HCEC 1CT (cell line): ENCODE data around the gene CAMTA1.

Experiments
- DNase-seq: peaks from one replicate; pipeline ENCODE4 v3.0.0-alpha.2; 2017

Gene CAMTA1

DNA sequence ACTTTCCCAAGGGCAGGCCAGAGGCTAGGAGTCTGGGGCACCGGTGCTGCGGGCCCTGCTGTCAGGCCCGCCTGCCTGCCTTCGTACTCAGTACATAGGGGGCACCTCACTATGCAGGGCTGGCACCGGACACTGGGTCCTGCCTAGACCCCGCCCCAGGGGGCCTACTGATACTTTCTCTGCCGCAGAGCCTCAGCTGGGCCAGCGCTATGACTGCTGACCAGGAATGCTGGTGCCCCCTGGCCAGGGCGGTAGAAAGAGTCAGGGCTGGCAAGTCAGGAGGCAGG, 857.1 kb downstream of the CAMTA1 start:
- DNase-seq: no peak

DNA sequence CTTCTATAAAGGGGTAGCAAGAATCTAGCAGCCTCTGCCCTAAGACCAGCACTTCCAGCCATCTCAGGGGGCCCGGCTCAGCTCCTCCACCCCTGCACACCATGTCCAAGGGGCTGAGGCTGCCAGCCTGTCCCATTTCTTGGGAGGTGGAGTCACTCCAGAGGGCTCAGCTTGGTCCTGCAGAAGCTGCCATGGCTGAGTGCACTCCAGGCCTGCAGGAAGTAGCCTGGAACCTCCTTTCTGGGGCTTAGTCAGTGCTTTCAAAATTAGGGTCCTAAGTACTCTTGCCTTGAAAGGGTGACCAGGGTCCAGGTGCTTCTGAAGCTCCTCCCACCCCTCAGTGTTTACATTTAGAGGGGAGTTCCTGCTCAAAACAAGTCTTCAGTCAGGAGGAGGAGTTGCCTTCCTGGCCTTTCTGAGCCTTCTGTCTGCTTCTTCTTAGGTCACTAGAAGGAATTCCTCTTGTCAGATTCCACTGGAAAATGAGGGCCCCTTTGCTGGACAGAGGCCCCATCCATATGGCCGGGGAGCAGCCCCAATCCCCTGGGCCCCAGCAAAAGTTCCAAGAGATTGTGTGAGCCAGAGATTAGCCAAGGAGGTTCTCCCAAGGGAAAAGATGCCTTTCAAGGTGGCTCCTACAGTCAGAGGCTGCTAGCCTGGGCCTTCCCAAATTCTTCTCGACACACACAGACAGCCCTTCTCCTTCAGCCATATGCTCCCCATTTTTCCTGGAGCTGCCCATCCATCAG, 857.7 kb downstream of the CAMTA1 start:
- DNase-seq: no peak

DNA sequence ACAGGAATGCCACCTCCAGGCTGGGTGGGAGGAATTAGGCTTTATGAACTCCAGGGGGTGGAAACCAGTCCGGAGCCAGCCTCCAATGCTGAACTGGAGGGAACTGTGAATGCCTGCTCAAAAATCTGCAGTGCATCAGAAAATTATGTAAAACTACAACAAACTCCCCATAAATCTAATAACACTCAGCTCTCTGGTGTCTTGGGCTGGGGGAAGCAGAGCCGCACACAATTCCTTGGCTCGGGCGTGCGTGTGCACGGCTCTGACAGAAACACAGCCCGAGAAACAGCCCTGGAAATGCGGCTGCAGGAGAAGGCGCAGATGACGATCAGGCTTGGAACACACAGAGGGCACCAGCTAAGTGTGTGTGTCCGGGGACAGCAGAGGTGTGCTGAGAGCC, 858.3 kb downstream of the CAMTA1 start:
- no peak for DNase-seq

DNA sequence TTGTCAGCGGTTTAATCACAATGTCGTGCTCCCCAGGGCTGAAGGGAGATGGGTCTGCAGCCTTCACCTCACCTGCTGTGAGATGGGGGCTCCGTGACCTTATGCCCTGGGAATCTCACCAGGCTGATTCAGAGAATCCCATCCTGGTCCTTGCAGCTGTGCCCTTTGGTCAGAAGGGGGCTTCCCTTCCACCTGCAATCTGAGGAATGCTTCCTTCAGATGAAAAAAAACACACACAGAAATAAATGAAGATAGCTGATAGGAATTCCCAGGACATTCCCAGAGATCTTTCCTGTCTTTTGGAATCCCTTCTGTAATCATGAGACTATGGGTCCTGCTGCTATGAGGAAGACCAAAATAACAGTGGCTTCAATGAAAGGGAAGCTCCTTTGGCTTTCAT, 858.8 kb downstream of the CAMTA1 start:
- DNase-seq: no peak

DNA sequence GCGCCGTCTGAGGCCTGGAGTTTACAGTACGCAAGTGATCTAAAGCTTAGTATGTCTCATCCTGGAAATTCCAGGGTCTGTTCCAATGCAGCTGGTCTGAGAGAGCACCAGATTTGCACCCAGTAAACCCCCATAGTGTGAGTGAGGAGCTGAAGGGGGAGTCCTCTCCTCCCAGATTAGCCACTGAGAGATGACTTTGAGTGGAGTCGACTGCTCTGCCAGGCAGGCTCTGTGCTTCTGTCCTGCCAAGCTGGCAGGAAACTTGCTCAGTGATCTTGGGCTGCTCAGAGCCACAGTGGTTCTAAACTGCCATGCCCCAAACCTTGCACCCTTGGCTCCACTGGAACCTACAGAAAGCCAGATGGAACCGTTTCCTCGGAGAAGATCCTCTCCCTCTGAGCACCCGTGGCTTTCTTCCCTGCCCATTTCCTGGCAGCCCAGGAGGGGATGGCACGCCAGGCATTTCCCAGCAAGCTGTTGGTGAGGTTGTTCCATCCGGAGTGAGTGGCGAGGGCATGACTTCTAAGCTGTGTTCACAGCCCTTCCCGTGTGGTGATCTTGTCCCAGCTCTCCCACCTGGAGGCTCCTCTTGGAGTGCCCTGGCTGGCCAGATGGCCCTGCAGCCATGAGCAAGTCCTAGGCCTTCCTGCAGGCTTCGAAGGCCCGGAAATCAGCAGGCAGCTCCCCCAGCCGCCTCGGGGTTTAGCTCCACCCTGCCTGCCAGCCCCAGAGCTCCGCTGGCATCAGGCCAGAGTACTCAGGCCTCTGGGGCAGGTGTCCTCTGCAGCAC, 859.9 kb downstream of the CAMTA1 start:
- no peak for DNase-seq

DNA sequence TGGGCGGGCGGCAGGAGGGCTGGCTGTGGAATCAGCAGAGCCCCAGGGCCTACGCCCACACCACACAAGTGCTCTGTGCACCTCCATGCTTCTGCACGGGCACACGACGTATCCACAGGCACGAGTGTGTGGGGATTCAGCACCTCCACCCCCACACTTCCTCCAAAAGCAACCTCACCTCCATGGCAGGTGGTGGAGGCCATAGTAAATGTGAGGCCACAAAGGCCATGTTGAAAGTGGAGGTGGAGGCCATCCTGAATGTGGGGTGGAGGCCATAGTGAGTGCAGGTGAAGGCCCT, 860.4 kb downstream of the CAMTA1 start:
- DNase-seq: no peak

DNA sequence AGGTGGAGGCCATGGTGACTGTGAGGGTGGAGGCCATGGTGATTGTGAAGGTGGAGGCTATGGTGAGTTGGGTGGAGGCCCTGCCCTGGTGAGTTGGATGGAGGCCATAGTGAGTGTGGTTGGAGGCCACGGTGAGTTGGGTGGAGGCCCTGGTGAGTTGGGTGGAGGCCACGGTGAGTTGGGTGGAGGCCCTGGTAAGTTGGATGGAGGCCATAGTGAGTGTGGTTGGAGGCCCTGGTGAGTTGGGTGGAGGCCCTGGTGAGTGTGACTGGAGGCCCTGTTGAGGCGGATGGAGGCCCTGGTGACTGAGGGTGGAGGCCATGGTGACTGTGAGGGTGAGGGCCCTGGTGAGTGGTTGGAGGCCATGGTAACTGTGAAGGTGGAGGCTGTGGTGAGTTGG, 860.9 kb downstream of the CAMTA1 start:
- no peak for DNase-seq

DNA sequence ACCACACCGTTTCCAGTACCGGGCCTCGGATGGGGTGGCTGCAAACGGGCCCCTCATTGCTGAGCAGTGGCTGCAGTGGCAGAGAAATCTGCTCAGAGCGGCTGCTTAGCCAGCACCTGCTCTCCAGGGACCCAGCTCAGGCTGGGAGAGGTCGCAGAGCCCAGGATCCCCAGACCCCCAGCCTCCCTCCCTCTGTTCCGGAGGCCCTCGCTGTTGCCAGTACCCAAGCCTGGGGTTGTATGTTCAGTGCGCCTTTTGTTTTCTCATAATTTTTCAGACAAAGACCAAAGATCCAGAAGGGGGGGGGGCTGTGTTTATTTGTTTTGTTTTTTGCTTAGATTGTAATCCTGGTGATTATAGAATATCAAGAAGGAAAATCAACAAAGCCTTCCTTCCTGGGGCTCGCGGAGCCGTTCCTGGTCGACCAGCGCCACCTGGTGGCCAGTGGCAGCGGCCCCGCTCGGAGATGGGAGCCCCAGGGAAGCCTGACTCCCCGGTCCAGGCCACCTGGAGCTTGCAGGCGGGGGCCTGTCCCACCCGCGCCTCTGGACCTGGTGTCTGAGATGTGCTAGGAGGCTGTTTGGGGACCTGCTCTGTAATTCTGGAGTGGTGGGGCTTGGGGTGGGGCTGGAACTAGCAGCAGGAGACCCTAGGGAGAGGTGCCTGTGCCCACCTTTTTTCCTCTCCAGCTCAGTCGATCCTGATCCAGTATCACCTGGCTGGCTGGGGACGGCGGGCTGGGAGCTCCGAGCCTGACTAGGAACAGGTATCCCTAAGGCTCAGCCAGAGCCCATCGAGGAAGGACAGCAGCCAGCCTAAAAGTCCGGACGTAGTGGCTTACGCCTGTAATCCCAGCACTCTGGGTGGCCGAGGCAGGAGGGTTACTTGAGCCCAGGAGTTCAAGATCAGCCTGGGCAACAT, 862.0 kb downstream of the CAMTA1 start:
- DNase-seq: peak; percentile 17

DNA sequence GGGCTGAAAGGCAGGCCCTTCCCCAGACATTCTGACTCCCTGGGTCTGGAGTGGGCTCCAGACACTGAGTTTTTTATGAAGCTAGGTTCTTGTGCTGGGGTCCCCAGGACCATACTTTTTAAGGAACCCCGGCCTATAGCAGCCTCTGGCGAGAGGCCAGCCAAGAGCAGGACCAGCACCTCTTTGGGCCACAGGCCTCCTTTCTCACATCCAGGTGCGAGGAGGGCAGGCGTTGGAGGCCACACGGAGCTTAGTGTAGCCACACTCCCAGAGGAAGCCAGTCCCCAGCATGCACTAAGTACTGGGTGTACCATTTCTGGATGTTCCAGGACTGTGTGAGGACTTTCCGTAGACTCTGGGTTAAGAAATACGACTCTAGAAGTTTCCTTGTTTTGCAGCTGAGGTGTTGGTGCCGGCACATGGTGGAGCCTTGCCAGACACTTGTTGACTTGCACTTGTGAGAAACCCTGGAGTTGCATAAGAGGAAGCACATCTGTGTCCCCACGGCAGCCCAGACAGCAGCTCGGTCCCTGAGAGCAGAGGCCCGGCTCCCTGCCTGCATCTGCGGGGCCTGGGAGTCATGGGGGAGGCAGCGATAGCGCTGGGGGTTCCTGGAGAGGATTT, 863.6 kb downstream of the CAMTA1 start:
- no peak for DNase-seq

DNA sequence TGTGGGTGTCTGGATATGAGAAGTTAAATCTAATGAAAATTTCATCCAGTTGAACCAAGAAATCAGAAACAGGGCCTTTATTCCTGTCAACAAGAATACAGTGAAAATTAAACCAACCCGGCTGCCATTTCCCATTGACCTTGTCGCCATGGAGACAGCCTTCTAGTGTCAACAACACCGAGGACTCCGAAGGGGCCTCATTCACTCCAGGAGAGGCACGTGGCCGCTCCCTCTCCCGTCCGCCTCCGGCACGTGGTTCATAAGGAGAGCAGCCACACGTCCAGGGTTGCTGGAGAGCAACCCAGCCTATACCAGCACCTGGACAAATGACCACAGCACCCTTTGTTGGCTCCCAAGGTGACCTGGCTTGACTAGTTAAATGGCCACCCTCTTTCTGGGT, 865.5 kb downstream of the CAMTA1 start:
- DNase-seq: no peak

DNA sequence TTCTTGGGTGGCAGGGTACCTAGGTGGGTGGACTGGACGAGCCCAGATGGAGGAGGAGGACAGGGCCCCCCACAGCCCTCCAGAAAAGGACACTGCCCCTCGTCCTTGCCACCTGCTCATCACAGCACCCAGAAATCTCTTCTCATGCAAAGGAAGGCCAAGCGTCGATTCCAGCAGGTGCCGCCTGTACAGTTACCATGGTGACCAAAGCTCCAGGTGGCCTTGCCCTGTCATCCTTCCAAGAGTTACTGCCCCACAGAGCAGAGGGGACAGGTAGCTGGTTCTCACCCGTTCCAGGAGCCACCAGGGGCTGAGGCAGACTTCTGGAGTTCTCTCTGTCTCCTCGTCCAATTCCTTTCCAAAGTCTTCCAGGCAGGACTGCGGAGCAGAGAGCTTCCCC, 865.9 kb downstream of the CAMTA1 start:
- DNase-seq: no peak

DNA sequence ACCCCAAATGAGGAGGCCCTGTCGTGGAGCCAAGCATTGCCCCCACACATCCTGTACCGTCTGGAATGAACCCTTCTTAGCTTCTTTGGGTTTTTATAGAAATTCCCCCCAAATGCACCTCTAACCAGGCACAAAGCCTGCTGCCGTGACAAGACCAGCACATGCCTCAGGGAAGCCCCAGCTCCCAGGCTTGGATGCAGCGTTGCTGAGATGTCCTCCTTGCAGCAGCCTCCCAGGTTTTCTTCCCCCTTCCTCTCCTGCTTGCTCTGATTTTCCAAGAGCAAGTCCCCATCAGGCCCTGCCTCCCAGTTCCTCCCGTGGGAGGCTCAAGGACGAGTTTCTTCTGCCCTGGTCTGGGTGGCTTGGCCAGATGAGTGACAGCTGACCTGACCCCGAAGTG, 866.8 kb downstream of the CAMTA1 start:
- DNase-seq: no peak

DNA sequence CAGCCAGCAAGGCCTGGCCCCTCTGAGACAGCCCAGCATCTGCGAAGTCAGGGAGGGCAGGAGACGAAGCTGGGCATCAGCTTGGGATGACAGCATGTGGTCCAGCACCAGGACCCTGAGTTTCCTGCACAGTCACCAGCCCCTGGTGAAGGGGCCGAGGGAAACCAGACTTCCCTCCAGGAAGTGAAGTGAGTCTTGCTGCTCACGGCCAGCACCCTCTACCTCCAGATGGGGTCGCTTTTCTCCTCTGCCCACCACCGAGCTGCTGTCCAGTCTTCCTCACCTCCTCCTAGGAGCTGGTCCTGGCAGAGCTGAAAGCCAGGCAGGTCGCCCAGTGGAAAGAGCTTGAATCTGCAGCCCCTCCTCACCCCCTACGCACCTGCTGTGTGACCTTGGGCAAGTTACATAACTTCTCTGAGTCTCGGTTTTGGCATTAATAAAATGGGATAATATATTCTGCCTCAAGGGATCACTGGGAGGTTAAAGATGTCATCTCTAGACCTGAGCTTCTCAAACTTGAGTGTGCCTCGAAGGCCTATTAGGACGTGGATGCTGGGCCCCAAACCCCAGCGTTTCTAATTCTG, 867.4 kb downstream of the CAMTA1 start:
- no peak for DNase-seq

DNA sequence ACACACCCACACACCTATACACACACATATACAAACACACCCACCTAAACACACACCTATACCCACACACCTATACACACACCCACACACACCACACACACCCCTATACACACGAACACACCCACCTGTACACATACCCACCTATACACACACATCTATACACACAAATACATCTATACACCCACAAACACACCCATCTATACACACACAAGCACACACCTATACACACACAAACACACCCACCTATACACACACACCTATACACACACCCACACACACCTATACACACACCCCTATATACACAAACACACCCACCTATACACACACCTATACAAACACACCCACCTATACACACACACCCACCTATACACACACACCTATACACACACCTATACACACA, 869.5 kb downstream of the CAMTA1 start:
- no peak for DNase-seq

DNA sequence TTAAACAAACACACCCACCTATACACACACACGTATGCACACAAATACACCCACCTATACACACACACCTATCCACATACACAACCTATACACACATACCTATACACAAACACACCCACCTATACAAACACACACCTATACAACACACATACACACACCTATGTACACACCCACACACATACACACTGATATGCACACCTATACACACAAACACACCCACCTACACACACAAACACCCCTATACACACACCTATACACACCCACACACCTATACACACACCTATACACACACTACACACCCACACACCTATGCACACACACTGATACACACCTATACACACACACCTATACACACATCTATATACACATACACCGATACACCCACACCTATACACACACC, 870.1 kb downstream of the CAMTA1 start:
- no peak for DNase-seq

DNA sequence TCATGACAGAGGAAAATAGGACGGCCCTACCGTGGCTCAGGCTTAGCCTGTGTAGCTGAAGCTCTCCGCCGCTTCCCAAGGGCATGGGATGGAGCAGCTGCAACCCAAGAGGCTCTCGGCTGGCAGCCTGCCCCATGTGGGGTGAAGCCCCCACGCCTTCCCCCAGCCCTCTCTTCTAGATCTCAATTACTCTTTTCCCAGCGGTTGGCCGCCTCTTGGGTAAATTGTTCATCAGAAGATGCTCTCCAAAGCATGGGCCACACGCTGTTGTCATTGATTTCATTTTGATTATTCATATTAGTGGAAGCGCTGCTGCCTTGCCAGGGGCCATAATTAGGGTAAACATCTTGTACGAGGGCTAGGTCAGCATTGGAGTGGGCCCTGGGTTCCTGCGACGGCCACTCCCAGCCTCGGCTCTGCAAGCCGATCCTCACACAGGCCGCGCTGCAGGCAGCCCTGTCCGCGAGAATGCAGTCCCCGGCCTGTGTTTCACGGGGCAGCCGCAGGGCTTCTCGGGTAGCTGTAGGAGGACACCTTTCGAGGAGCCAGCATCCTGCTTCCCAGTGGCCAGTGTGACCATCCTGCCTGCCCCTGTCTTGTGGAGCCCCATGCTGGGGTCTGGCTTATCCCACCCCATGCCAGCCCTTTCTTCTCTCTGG, 871.4 kb downstream of the CAMTA1 start:
- DNase-seq: no peak

DNA sequence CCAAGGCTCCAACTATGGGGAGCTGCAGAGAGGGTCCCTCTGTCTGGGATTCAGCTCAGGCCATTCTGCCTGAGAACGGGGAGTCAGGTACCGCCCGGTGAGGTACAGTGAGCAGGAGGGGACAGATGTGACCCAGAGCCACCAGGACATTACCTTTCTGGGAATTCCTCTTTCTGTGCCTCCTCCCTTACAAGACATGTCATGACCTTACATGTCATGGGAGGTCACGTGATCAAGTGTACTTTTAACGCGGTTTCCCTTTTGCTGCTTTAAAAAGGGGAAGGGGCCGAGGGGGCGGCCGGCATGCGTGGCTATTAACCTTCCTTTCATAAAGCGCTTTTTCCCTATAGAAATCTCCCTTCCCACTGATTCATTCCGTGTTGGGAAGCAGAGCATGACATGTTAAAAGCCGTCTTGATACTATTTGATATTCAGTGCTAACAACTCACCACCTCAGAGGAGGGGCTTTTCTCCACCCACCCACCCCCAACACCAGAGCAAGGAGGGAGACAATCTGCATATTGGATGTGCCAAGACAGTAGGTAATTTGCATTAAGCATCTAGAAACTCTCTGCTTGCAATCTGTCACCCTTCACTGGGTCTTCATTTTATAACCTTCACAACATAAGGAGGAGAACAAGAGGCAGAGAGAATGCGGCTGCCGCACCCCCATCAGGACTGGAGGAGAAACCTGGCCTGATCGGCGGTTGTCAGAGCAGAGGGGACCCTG, 872.2 kb downstream of the CAMTA1 start:
- no peak for DNase-seq

DNA sequence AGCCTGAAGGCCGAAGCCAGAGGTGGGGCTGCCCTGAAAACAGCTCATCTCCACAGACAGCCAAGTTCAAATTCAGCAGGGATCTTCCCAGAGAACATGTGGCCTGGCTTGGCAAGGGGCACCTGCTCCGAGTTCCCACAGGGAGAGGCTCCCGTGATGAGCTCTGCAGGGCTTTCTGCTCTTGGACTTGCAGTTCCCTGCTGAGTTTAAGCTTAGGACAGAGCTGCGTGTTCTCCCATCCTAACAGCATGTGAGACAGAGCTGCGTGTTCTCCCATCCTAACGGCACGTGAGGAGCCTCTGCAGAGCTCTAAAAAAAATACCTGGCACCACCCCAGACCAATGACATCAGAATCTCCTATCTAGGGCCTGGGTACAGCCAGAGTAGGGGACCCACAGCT, 872.8 kb downstream of the CAMTA1 start:
- DNase-seq: no peak

DNA sequence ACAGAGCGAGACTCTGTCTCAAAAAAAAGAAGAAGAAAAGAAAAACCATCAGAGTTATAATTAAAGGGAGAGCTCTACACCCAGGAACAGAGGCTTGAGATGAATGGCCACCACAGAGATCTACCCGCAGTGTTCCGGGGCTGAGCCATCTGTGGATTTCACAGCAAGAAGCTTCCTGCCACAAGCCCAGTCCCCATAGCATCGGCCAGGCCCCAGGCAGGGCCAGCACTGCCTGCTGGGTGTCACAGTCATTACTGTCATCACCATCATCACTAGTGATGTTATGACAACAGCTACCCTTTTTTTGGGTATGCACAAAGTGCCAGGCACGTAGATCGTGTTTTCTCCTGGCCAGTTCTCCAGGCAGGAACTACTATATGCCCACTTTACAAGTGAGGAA, 874.3 kb downstream of the CAMTA1 start:
- DNase-seq: no peak

DNA sequence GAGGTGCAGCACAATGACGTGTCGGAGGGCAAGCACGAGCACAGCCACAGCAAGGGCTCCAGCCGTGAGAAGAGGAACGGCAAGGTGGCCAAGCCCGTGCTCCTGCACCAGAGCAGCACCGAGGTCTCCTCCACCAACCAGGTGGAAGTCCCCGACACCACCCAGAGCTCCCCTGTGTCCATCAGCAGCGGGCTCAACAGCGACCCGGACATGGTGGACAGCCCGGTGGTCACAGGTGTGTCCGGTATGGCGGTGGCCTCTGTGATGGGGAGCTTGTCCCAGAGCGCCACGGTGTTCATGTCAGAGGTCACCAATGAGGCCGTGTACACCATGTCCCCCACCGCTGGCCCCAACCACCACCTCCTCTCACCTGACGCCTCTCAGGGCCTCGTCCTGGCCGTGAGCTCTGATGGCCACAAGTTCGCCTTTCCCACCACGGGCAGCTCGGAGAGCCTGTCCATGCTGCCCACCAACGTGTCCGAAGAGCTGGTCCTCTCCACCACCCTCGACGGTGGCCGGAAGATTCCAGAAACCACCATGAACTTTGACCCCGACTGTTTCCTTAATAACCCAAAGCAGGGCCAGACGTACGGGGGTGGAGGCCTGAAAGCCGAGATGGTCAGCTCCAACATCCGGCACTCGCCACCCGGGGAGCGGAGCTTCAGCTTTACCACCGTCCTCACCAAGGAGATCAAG, 878.3 kb downstream of the CAMTA1 start:
- DNase-seq: no peak
